ENCODE measurements around the gene TRAPPC5.

TRAPPC5 gene

GRCh38 chr19:7733376-7733775 lies 52.7 kb downstream of the TRAPPC5 start:
- no peak for ATAC-seq

GRCh38 chr19:7734220-7735203 lies 53.9 kb downstream of the TRAPPC5 start:
- no peak for ATAC-seq

GRCh38 chr19:7736148-7736547 lies 55.5 kb downstream of the TRAPPC5 start:
- ATAC-seq, result no peak

- no peak for ATAC-seq
These were observed 56.6 kb downstream of the TRAPPC5 start for GRCh38 chr19:7737215-7737614.

All from activated CD4-positive, CD25-positive, alpha-beta regulatory T cell treated with anti-CD3 and anti-CD28 coated beads, Interleukin-2, amount 50 U/mL, for 24 hours (primary cell).